Dermis blood vessel endothelial cell (primary cell): Measurements from ENCODE around the gene HES5. TPM values are rescaled to one million over a fixed set of nuclear protein-coding genes. Genes with fewer than 3 reads are reported as not detected.
A peak's percentile ranks its signal among the peaks of the same experiment; 100 is the strongest.

Experiments used
- DNase-seq: peaks from one replicate; pipeline ENCODE4 v3.0.0; 2010
- total RNA-seq: library from RNA; depleted of rRNA; stranded (reverse); fragments of >200 nt; gene quantifications from 2 replicates; pipeline ENCODE4 v1.2.3, GENCODE V29; 2014

Gene HES5
- total RNA-seq, 1 donor from 2014 or later, result 0.17 TPM

- DNase-seq, result no peak
Observed at GRCh38 chr1:2530513-2531361, 674 bp upstream of the HES5 start.

DNA sequence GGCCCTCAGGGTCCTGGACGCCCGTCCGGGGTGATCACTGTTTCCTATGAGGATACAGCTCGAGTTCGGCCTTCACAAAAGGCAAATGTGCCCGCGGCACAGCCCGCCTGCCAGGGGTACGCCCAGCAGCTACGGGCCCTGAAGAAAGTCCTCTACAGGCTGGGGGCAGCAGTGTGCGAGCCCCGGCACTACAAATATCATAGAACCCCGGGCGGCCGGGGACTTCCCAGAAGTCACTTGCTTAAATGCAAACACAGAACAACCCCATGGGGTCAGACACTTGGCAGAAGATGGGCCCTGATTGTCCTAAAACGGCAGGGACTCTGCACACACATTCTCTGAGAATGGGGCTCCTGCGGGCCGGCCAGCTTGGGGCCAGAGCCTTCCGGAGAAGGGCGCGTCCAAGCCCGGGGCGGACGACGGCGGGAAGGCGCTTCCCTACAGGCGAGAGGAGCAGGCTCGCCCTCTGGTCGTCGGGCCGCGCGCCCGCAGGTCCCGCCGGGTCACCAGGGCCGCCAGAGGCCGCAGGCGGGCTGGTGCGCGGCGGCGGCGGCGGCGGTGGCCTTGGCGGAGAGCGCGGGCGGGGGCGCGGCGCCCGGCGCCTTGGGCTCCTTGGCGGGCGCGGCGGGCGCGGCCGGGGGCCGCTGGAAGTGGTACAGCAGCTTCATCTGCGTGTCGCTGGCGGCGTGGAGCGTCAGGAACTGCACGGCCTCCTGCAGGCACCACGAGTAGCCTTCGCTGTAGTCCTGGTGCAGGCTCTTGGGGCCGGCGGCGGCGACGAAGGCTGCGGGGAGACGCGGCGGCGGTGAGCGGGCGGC is 888 bp downstream of the HES5 start:
- peak; percentile 24 for DNase-seq

- DNase-seq, result no peak
Observed at GRCh38 chr1:2528611-2528965, 1.5 kb downstream of the HES5 start.

DNA sequence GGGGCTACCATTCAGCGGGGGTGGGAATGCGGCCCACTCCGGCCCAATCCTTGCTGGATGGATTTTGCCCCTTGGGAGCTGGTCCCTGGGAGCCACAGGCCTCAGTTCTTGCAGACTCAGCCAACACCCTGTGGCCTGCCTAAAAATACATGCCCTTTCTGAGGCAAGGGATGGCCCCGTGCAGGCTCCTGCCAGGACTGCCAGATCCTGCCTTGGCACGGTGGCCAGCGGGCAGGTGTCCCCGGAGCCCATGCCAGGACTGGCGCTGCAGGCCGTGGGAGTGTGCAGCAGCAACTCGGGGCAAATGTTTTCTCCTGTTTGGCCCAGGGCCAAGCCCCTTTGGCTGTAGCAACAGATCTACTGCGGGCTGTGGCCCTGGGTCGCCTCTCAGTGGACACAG is 2.0 kb downstream of the HES5 start:
- DNase-seq, result no peak

- DNase-seq, result no peak
Observed at GRCh38 chr1:2527556-2527860, 2.6 kb downstream of the HES5 start.

- no peak for DNase-seq
Observed at GRCh38 chr1:2526824-2527555, 3.1 kb downstream of the HES5 start.

- DNase-seq, result peak; percentile 98
Observed at GRCh38 chr1:2525920-2526823, 3.9 kb downstream of the HES5 start, which contains the start of gene PANK4. Gene PANK4 (minus strand): TSS chr1:2526596. CDS start chr1:2526587, 9 bp downstream.

DNA sequence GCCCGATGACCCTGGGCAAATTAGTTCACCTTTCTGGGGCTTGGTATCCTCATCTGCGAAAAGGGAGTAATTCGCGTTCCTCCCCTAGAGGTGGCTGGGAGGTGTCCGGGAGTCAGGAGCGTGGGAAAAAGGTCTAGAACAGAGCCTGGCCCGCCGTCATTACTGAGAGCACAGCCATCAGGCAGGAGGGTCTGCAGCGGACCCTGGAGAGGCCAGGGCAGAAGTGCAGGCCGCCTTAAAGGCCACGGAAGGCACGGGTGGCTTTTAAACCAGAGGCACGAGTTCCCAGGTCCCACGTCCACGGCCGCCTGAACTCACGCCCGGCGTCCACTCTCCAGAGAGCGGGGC is 4.5 kb downstream of the HES5 start:
- DNase-seq, result no peak

DNA sequence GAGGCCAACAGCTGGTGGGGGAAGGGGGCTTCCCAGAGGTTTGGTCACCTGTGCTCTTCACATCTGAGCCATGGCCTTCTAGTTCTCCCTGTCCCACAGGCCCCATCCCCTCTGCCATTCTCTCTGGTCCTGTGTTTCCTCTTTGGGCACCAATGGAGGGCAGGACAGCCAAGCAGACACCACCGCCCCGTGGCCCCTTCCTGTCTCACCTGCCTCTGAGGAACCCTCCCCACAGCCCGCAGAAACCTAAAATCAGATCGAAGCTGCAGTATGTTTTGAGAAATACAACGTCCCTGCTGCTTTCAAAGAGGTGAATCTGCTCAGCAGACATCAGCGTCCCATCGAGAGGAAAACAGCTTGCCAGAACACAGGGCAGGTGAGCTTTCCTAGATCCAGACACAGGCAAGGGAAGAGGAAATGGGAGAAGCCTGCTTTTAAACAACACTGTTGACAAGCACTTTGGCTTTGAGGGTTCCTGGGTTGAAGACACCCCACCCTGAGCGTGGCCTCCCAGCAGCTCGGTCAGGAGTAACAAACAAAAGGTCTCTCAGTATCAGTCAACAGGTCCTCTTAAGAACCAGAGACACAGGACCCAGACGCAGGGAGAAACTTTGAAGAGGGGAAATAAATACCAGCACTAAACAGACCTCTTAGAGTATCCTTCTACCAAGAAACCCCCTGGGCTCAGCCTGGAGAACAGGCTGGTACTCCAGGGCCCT is 6.0 kb downstream of the HES5 start:
- no peak for DNase-seq

DNA sequence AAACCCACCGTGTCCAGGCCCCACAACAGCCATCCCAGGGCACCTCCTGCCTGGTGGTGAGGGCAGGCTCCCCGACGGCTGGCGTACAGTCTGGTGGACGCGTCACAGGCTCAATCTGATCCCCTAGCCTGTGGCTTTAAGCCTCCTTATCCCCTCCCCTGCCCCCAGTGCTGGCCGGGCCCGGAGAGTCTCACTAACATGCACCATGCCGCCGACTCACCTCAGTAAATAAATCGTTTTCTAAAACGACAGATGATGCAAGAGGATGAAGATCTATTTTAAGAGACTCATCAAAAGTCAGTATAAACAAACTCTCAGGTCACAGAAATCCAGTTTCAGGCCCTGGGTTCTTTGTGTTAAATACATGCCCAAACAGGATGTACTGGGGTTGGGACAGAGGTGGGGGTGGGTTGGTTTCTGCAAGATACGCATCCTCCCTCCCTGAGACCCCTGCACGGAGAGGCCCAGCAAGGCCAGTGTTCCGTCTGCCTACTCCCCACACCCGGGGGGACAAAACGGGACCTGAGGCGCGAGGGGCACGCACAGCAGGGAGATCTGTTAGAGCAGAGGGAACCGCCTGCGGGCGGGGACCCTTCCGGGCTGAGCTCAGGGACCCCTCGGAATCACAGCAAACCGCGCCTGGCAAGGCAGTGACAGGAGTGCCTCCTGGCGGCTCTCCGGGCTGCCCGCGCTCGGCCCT is 6.7 kb downstream of the HES5 start:
- DNase-seq, result peak; percentile 33

DNA sequence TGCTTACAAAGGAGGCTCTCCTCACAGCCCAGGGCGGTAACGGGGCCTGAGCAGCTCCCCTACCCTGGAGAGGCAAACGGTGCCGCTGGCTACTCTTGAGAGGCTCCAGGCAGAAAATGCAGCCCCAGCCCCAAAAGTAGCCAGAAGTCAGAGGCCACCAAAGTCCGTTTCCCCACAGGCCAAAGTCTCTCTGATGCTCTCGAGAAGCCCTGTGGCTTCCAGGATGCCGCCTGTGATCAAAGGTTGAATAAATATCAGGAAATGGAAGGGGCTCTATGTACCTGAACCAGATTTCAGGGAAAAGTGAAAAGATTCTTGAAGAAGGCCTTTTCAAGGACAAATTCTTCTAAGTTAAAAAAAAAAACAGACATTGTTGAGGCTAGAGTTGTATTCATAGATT is 7.8 kb downstream of the HES5 start:
- no peak for DNase-seq

- DNase-seq, result no peak
Observed at GRCh38 chr1:2520806-2521205, 9.3 kb downstream of the HES5 start.

- no peak for DNase-seq
Observed at GRCh38 chr1:2520206-2520605, 9.9 kb downstream of the HES5 start.

DNA sequence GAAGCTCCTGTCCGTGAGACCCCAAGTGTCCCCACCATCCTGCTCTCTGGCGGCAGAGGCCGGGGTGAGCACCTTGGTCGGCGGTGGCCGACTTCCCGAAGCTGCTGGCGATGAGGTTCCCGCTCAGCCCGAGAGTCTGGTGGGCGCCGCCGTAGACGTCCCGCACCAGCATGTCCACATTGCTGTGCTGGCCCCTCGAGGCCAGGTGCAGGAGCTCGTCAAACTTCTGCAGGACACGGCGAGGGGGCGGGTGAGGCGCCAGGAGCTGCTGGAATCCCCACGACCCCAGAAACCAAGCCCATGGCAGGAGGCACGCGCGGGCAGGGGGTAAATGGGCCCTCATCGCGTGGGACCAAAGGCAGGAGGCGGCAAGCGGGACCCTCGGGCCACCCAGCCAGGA is 10.3 kb downstream of the HES5 start:
- DNase-seq, result no peak

DNA sequence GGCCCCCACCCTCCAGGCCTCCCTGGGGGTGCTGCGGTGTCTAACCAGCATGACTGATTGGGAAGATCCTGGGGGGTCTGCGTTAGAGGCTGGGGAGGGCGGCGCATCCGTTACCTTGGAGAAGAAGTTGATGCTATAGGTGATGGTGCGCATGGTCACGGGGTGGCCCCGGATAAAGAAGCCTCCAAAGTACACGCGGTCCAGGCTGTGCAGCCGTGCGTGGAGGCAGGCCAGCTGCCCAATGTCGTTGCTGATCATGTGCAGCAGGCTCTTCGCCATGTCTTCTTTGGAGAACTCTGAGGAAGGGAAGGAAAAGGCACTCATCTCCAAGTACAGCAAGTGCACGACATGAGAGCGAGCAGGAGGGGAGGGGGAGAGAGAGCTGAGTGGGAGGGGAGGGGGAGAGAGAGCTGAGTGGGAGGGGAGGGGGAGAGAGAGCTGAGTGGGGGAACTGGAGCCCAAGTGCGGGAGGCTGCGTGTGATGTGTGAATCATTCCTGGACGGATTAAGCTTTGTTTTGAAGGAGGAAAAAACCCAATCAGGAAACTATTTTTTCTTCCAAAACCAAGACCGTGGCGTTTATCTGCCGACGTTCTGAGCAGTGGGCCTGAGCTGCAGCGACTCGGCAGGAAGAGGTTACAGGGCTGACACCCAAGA is 10.9 kb downstream of the HES5 start:
- DNase-seq, result no peak

DNA sequence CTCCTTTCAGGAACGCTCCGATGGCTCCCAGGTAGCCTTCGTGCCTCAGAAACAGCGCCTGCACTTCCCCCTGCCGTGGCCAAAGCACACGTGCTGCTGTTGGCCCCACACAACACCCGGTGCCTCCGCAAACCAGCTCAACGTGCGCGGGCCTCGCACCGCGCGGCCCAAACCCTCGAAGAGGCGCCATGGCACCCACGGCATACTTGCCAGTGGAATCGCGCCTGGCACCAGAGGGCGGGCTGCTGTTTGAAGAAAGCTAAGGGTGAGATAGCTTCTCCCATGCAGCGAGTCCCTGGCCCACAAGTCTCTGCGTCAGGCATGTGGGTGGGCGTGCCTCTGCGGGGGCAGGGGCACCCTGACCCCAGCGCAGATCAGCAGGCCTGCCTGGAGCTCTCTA is 11.5 kb downstream of the HES5 start:
- no peak for DNase-seq

DNA sequence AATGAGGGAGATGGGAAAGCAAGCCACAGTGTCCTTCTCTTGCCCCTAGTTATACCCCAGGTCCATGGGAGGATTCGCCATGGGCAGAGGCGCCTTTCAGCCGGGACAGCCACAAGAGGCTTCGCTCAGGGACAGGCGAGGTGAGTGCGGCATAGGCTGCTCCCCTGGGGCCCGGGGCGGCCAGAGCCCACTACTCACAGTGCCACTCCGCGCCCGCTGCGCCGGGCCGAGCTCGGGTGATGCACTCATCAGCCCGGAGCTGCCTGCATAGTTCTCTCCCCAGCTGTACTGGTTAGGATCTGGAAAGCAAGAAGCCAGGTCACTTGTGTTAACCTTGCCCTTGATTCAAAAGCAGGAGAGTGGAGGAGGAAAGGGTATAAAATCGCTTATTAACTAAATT is 12.1 kb downstream of the HES5 start:
- DNase-seq, result no peak

DNA sequence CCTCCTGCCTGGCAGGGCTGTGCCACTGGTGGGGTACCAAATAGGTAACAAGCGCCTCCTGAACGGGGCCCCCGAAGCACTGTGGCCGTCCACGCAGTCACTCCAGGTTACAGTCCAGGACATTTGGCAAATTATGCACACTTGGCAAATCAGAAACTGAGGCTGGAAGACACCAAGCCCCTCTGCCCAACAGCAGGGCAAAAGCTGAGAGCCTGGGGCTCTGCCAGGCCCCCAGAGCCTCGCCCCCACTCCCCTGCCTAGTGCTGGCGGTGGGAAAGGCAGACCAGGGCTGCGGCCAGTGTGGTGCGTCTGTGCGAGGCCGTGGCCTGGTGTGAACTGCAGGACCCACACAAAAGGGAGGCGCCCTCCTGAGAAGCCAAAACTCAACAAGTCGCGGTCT is 13.1 kb downstream of the HES5 start:
- no peak for DNase-seq

GRCh38 chr1:2516124-2516523 is 13.9 kb downstream of the HES5 start:
- DNase-seq, result no peak

GRCh38 chr1:2515763-2516080 is 14.3 kb downstream of the HES5 start:
- no peak for DNase-seq
